H1 (cell line): ENCODE data around the gene ZFP82. TPM values are rescaled to one million over a fixed set of nuclear protein-coding genes. Genes with fewer than 3 reads are reported as not detected.

Experiments used
- CTCF ChIA-PET: fragments of 300-600 bp; sonication (Branson Sonifier 250); formaldehyde crosslinking; loops from one replicate; lab custom pipeline; 2021; ENCODE audit not compliant: partially characterized antibody; lab: Charles Lee
- POLR2A ChIA-PET: fragments of 300-600 bp; sonication (Branson Sonifier 250); formaldehyde crosslinking; loops from one replicate; lab custom pipeline; 2021; ENCODE audit warnings: inconsistent platforms; ENCODE audit not compliant: partially characterized antibody; lab: Charles Lee
- DNase-seq, 2 experiments: peaks; one replicate each; pipeline versions ENCODE4 v3.0.0 to v3.0.0-alpha.2; 2010 to 2022; ENCODE audit warnings: low spot score in 2 of 2, low read depth in 1 of 2, mixed read lengths in 1 of 2
- FAIRE-seq: peaks from 2 replicates; lab custom pipeline; 2011; peaks lifted over from hg19 to GRCh38; lab: Jason Lieb, UNC
- H2AFZ ChIP-seq: 2 replicates; pipeline ENCODE4 v1.8.1; 2012; ENCODE audit warnings: low read length, inconsistent platforms
- H2AK5ac ChIP-seq: 2 replicates; pipeline ENCODE4 v1.6.1; 2013; ENCODE audit warnings: low read depth, low read length
- H2BK120ac ChIP-seq: replicated peaks from 2 replicates; pipeline ENCODE3; 2013; ENCODE audit warnings: low read depth, low read length, inconsistent platforms
- H2BK12ac ChIP-seq: 2 replicates; pipeline ENCODE4 v1.6.1; 2013; ENCODE audit warnings: low read depth, low read length
- H2BK15ac ChIP-seq: 2 replicates; pipeline ENCODE4 v1.6.1; 2013; ENCODE audit warnings: low read length
- H2BK20ac ChIP-seq: 2 replicates; pipeline ENCODE4 v1.6.1; 2013; ENCODE audit warnings: low read length
- H2BK5ac ChIP-seq: 2 replicates; pipeline ENCODE4 v1.6.1; 2013; ENCODE audit warnings: low read depth, low read length
- H3K14ac ChIP-seq: 2 replicates; pipeline ENCODE4 v1.6.1; 2013; ENCODE audit warnings: inconsistent platforms; ENCODE audit not compliant: insufficient read length
- H3K18ac ChIP-seq: 2 replicates; pipeline ENCODE4 v1.6.1; 2013; ENCODE audit warnings: low read length; ENCODE audit errors: extremely low read depth
- H3K23ac ChIP-seq: 2 replicates; pipeline ENCODE4 v1.6.1; 2013; ENCODE audit warnings: inconsistent platforms; ENCODE audit not compliant: insufficient read length
- H3K23me2 ChIP-seq: 2 replicates; pipeline ENCODE4 v1.6.1; 2013; ENCODE audit warnings: low read depth, low read length
- H3K27ac ChIP-seq: 2 replicates; pipeline ENCODE4 v1.6.1; 2011; ENCODE audit warnings: low read depth, low read length, inconsistent platforms
- H3K27me3 ChIP-seq, 4 experiments: replicated peaks in 1 of 4; 1 replicate in 1 of 4; 2 replicates in 3 of 4; pipeline versions ENCODE4 v1.6.1 to v1.8.1; 2011 to 2013; ENCODE audit warnings: low read length in 3 of 4, mild to moderate bottlenecking in 3 of 4, inconsistent platforms in 2 of 4, mixed read lengths in 2 of 4, moderate library complexity in 1 of 4; ENCODE audit not compliant: control insufficient read depth in 3 of 4, insufficient read depth in 3 of 4; ENCODE audit errors: extremely low read depth in 1 of 4
- H3K36me3 ChIP-seq, 4 experiments: 2 replicates each; pipeline versions ENCODE4 v1.6.1 to v1.8.1; 2011 to 2013; ENCODE audit warnings: mild to moderate bottlenecking in 4 of 4, low read length in 3 of 4, moderate library complexity in 2 of 4, control low read depth in 1 of 4, inconsistent platforms in 1 of 4; ENCODE audit not compliant: insufficient read depth in 4 of 4, control insufficient read depth in 2 of 4
- H3K4ac ChIP-seq: replicated peaks from 2 replicates; pipeline ENCODE3; 2013; ENCODE audit warnings: low read length, low read depth, mixed read lengths, inconsistent platforms; ENCODE audit not compliant: insufficient read length
- H3K4me1 ChIP-seq, 4 experiments: replicated peaks in 1 of 4; 1 replicate in 1 of 4; 2 replicates in 3 of 4; pipeline versions ENCODE4 v1.6.1 to v1.8.1; 2011 to 2013; ENCODE audit warnings: low read length in 3 of 4, inconsistent platforms in 2 of 4, mixed read lengths in 1 of 4; ENCODE audit not compliant: insufficient read depth in 4 of 4, control insufficient read depth in 3 of 4
- H3K4me2 ChIP-seq, 2 experiments: 2 replicates each; pipeline versions ENCODE4 v1.6.1 to v1.8.1; 2011 to 2013; ENCODE audit warnings: low read depth in 2 of 2, low read length in 2 of 2, control low read depth in 1 of 2, inconsistent platforms in 1 of 2, mild to moderate bottlenecking in 1 of 2; ENCODE audit not compliant: insufficient read depth in 1 of 2
- H3K4me3 ChIP-seq, 4 experiments: fragments of 200-600, 300-600 bp in 1 of 4; sonication (generic), shearing (Covaris generic), sonication (Bioruptor Twin) in 1 of 4; 2 replicates each; pipeline versions ENCODE4 v1.5.1 to v1.8.1; 2011 to 2016; ENCODE audit warnings: low read length in 4 of 4, low read depth in 3 of 4, control low read depth in 2 of 4, inconsistent platforms in 2 of 4, mild to moderate bottlenecking in 2 of 4, mixed read lengths in 1 of 4, moderate library complexity in 1 of 4; ENCODE audit not compliant: insufficient read depth in 2 of 4; ENCODE audit errors: extremely low read depth in 1 of 4
- H3K56ac ChIP-seq: replicated peaks from 2 replicates; pipeline ENCODE3; 2013; ENCODE audit warnings: low read depth, mild to moderate bottlenecking, mixed read lengths, low read length, inconsistent platforms; ENCODE audit not compliant: insufficient read length
- H3K79me1 ChIP-seq: 2 replicates; pipeline ENCODE4 v1.6.1; 2013; ENCODE audit warnings: low read depth, low read length, control low read depth
- H3K79me2 ChIP-seq, 2 experiments: 2 replicates each; pipeline versions ENCODE4 v1.6.1 to v1.8.1; 2012 to 2013; ENCODE audit warnings: low read length in 2 of 2, mild to moderate bottlenecking in 2 of 2, inconsistent platforms in 1 of 2; ENCODE audit not compliant: insufficient read depth in 2 of 2, control insufficient read depth in 1 of 2
- H3K9ac ChIP-seq, 4 experiments: replicated peaks in 1 of 4; 1 replicate in 1 of 4; 2 replicates in 3 of 4; pipeline versions ENCODE4 v1.6.1 to v1.8.1; 2011 to 2013; ENCODE audit warnings: low read depth in 3 of 4, low read length in 3 of 4, control low read depth in 2 of 4, mild to moderate bottlenecking in 2 of 4, moderate library complexity in 2 of 4, inconsistent platforms in 1 of 4; ENCODE audit errors: extremely low read depth in 1 of 4
- H3K9me3 ChIP-seq, 2 experiments: 2 replicates each; pipeline versions ENCODE4 v1.6.1 to v1.8.1; 2012 to 2013; ENCODE audit warnings: mild to moderate bottlenecking in 2 of 2, moderate library complexity in 2 of 2, control low read depth in 1 of 2, inconsistent platforms in 1 of 2, low read depth in 1 of 2, low read length in 1 of 2, mixed read lengths in 1 of 2; ENCODE audit not compliant: insufficient read depth in 2 of 2
- H4K20me1 ChIP-seq, 2 experiments: replicated peaks in 1 of 2; 2 replicates each; pipeline versions ENCODE3 to v1.8.1; 2011 to 2013; ENCODE audit warnings: inconsistent platforms in 2 of 2, low read length in 2 of 2, mild to moderate bottlenecking in 1 of 2; ENCODE audit not compliant: insufficient read depth in 2 of 2, control insufficient read depth in 1 of 2
- H4K5ac ChIP-seq: 2 replicates; pipeline ENCODE4 v1.6.1; 2013; ENCODE audit warnings: low read length, low read depth, mixed read lengths, inconsistent platforms; ENCODE audit not compliant: insufficient read length
- H4K8ac ChIP-seq: 2 replicates; pipeline ENCODE4 v1.8.0; 2013; ENCODE audit warnings: mild to moderate bottlenecking, moderate library complexity, low read length, inconsistent platforms; ENCODE audit not compliant: insufficient read depth; ENCODE audit errors: extremely low read depth
- H4K91ac ChIP-seq: replicated peaks from 2 replicates; pipeline ENCODE3; 2013; ENCODE audit warnings: low read length, mixed read lengths, inconsistent platforms; ENCODE audit not compliant: insufficient read length
- ASH2L ChIP-seq: fragments of 200-600, 300-600 bp; sonication (generic); IDR thresholded peaks from one replicate; pipeline ENCODE4 v1.7.1; 2017; ENCODE audit warnings: low read length
- EP300 ChIP-seq, 2 experiments: IDR thresholded peaks; 1 replicate in 1 of 2; 2 replicates in 1 of 2; pipeline ENCODE4 v1.6.1; 2011 to 2012; ENCODE audit warnings: low read depth in 2 of 2, low read length in 2 of 2, mild to moderate bottlenecking in 2 of 2, borderline replicate concordance in 1 of 2, inconsistent platforms in 1 of 2, moderate library complexity in 1 of 2
- JUND ChIP-seq: IDR thresholded peaks from 2 replicates; pipeline ENCODE4 v1.6.1; 2011; ENCODE audit warnings: mild to moderate bottlenecking, improper control_type of control experiment, low read length
- KDM4A ChIP-seq: IDR thresholded peaks from one replicate; pipeline ENCODE4 v1.7.1; 2012; ENCODE audit warnings: low read depth, mild to moderate bottlenecking, moderate library complexity, low read length, inconsistent platforms; ENCODE audit not compliant: severe bottlenecking
- MAX ChIP-seq: IDR thresholded peaks from 2 replicates; pipeline ENCODE4 v1.6.1; 2012; ENCODE audit warnings: inconsistent platforms
- SIX5 ChIP-seq: IDR thresholded peaks from 2 replicates; pipeline ENCODE4 v1.6.1; 2011; ENCODE audit warnings: mild to moderate bottlenecking, low read depth, low read length
- SUZ12 ChIP-seq: fragments of 200-600 bp; sonication (generic); IDR thresholded peaks from 2 replicates; pipeline ENCODE4 v1.6.1; 2012; ENCODE audit warnings: mild to moderate bottlenecking, inconsistent platforms, low read length, moderate library complexity, mixed read lengths
- WGBS, 2 experiments: shearing (Covaris generic) in 1 of 2; methylation state at CpG; one replicate each; pipeline versions ENCODE4 v1.1.6 to v1.1.7; 2013 to 2015; ENCODE audit warnings: low lambda C conversion rate in 2 of 2, mixed read lengths in 2 of 2, inconsistent platforms in 1 of 2, low coverage in 1 of 2, missing lambda C conversion rate in 1 of 2; ENCODE audit not compliant: insufficient replicate concordance in 2 of 2, insufficient coverage in 1 of 2, insufficient read length in 1 of 2; ENCODE audit errors: extremely low coverage in 1 of 2, missing lambda C conversion rate in 1 of 2; 5-methylcytosine and 5-hydroxymethylcytosine counted together
- polyA plus RNA-seq, 7 experiments: library from polyadenylated mRNA; depleted of rRNA in 3 of 7; stranded (reverse) in 5 of 7; unstranded in 2 of 7; fragments of >200 nt in 5 of 7; fragments of 200-250 nt in 2 of 7; gene quantifications; 1 replicate in 5 of 7; 2 replicates in 1 of 7; 4 replicates in 1 of 7; pipeline versions ENCODE4 v1.2.1 to v1.2.3, GENCODE V29; 2011 to 2013; ENCODE audit warnings: missing spikeins in 2 of 7, mixed read lengths in 2 of 7
- total RNA-seq: library from RNA; stranded (reverse); fragmentation: NEBNext Ultra II Directional; extraction: Animal tissue kit (Norgen Biotek cat#: 25700); gene quantifications from 2 replicates; pipeline ENCODE4 v1.2.1, GENCODE V29; 2021
- TF ChIP-seq, protein P1 (sequence below): IDR thresholded peaks from 2 replicates; pipeline ENCODE4 v1.6.1; 2012; ENCODE audit warnings: inconsistent platforms

ZFP82 gene
- total and polyA plus RNA-seq, 2 of the 8 experiments (the other 6 are each of a cell fraction or from before 2014, with no cell fraction given): 4.8 to 16.5 TPM

GRCh38 chr19:36420961-36421748, 2.7 kb upstream of the ZFP82 start:
- peak overlapping the region; percentile 44; the same call in 1 of the 2 replicates for H2BK5ac ChIP-seq
- no peaks in the 10 kb centered on the region for H3K9me3 ChIP-seq
- FAIRE-seq (no peak), DNase-seq (no peak)
- no peak overlapping the region for H3K14ac ChIP-seq
- no peak overlapping the region for H3K9ac ChIP-seq
- H3K27ac ChIP-seq: no peak overlapping the region
- no peak overlapping the region for H3K4ac ChIP-seq
- 0 out of 2 replicates have a peak overlapping the region, but pooled peaks have one; percentile 35 for H2AFZ ChIP-seq
- H3K4me2 ChIP-seq: peak overlapping the region; percentile 26 to 65
- no peak overlapping the region for H4K5ac ChIP-seq
- peak overlapping the region; percentile 46 for H4K91ac ChIP-seq
- peak overlapping the region; percentile 73 for H4K8ac ChIP-seq
- H3K56ac ChIP-seq: no peak overlapping the region
- peaks cover 0 to 20% of the 10 kb centered on the region in 2 experiments; a peak in 3 of 4 replicates for H3K79me2 ChIP-seq
- H3K18ac ChIP-seq: peak overlapping the region; percentile 40; the same call in 1 of the 2 replicates
- no peaks in the 10 kb centered on the region for H3K36me3 ChIP-seq
- no peak overlapping the region for H2BK20ac ChIP-seq
- POLR2A ChIA-PET: interaction anchor here (0.9 to 5.5 kb wide), 5 partner anchors 8 to 68 kb away, joined by 3 to 54 read pairs (median 4); partner anchors contain the start of gene ZNF566
- peaks cover 9% of the 10 kb centered on the region; the same call in 1 of the 2 replicates for H3K23me2 ChIP-seq
- 0 out of 2 replicates have a peak overlapping the region, but pooled peaks have one; percentile 50 for H2BK12ac ChIP-seq
- H2BK15ac ChIP-seq: no peak overlapping the region; the same call in 1 of the 2 replicates
- H3K4me3 ChIP-seq: peak overlapping the region; percentile 29 to 56 (median 42)
- peaks cover 6% of the 10 kb centered on the region; the same call in 1 of the 2 replicates for H3K79me1 ChIP-seq
- H3K27me3 ChIP-seq: peaks cover 0 to 32% (median 11%) of the 10 kb centered on the region in 4 experiments; a peak in 5 of 7 replicates
- WGBS, 2 experiments: 55% methylated on average over 47 of the region's 61 CpGs; no CpG with 5 or more reads in 1 of the 2 experiments
- no peak overlapping the region for H2AK5ac ChIP-seq
- no peaks in the 10 kb centered on the region; a peak in 3 of 7 replicates for H3K4me1 ChIP-seq
- no peaks in the 10 kb centered on the region for H4K20me1 ChIP-seq
- no peak overlapping the region for H3K23ac ChIP-seq
- CTCF ChIA-PET: interaction anchor here (0.6 to 1.1 kb wide), 5 partner anchors 8 to 891 kb away, joined by 3 to 4 read pairs (median 3); no protein-coding TSS in a partner anchor
- no peak overlapping the region for H2BK120ac ChIP-seq
- no peak for TF ChIP-seq SIX5
- peak; percentile 28; the same call in 1 of the 2 replicates for TF ChIP-seq MAX
- TF ChIP-seq, protein P1, sequence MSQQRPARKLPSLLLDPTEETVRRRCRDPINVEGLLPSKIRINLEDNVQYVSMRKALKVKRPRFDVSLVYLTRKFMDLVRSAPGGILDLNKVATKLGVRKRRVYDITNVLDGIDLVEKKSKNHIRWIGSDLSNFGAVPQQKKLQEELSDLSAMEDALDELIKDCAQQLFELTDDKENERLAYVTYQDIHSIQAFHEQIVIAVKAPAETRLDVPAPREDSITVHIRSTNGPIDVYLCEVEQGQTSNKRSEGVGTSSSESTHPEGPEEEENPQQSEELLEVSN: peak; percentile 42; the same call in 1 of the 2 replicates
- peak; percentile 63 for TF ChIP-seq JUND
- TF ChIP-seq SUZ12: peak; percentile 47; the same call in 1 of the 2 replicates
- peak; percentile 78 for TF ChIP-seq KDM4A
- TF ChIP-seq ASH2L: peak; percentile 32
- TF ChIP-seq EP300 (IDR thresholded peaks at IDR 0.05; ENCODE audit: borderline replicate concordance in 1 of 2, low read depth in 2 of 2, low read length in 2 of 2): no peak
